ENCODE measurements around the gene CCL15. TPM values are rescaled to one million over a fixed set of nuclear protein-coding genes. Genes with fewer than 3 reads are reported as not detected.

Gene CCL15
- total and polyA plus RNA-seq, 2 experiments from 2014 or later = 32.0 to 39.0 TPM

GRCh38 chr17:35991075-35991474 lies 10.3 kb downstream of the CCL15 start:
- DNase-seq (ENCODE audit: low spot score) = peak; percentile 71
- Histone ChIP-seq H3K4me1 (ENCODE audit: insufficient read depth) (peaks cover 11% of the 10 kb centered on the region), H3K27ac (peak overlapping the region; percentile 86), H4K20me1 (ENCODE audit: insufficient read depth, poor library complexity, severe bottlenecking) (no peaks in the 10 kb centered on the region), H3K27me3 (no peaks in the 10 kb centered on the region), H3K9me3 (ENCODE audit: low read depth) (no peaks in the 10 kb centered on the region), H3K36me3 (replicated peaks; ENCODE audit: insufficient read depth, low read depth) (no peaks in the 10 kb centered on the region), H3K4me3 (no peak overlapping the region), H3K4me2 (peak overlapping the region; percentile 1), H2AFZ (no peak overlapping the region), H3K9me2 (replicated peaks; ENCODE audit: insufficient read depth) (no peaks in the 10 kb centered on the region), H3K79me2 (peaks cover 8% of the 10 kb centered on the region)
- 62% methylated on average over 2 of the region's 2 CpGs for WGBS (ENCODE audit: low lambda C conversion rate, missing lambda C conversion rate)
- TF ChIP-seq EZH2 (IDR thresholded peaks at IDR 0.05; ENCODE audit: borderline replicate concordance) (no peak), EZH2phosphoT487 (IDR thresholded peaks at IDR 0.05; ENCODE audit: low read depth, severe bottlenecking, unreplicated experiment) (no peak), CTCF (IDR thresholded peaks at IDR 0.05; ENCODE audit: poor library complexity) (no peak)

GRCh38 chr17:35988164-35988563 lies 13.2 kb downstream of the CCL15 start:
- no peak for DNase-seq (ENCODE audit: low spot score)
- Histone ChIP-seq H3K4me3 (no peak overlapping the region), H3K79me2 (no peaks in the 10 kb centered on the region), H3K4me2 (no peak overlapping the region), H3K27ac (no peak overlapping the region), H3K9me2 (replicated peaks; ENCODE audit: insufficient read depth) (no peaks in the 10 kb centered on the region), H3K27me3 (no peaks in the 10 kb centered on the region), H3K4me1 (ENCODE audit: insufficient read depth) (peaks cover 11% of the 10 kb centered on the region), H4K20me1 (ENCODE audit: insufficient read depth, poor library complexity, severe bottlenecking) (no peaks in the 10 kb centered on the region), H3K9me3 (ENCODE audit: low read depth) (no peaks in the 10 kb centered on the region), H3K36me3 (replicated peaks; ENCODE audit: insufficient read depth, low read depth) (no peaks in the 10 kb centered on the region), H2AFZ (no peak overlapping the region)
- TF ChIP-seq EZH2phosphoT487 (IDR thresholded peaks at IDR 0.05; ENCODE audit: low read depth, severe bottlenecking, unreplicated experiment) (no peak), CTCF (IDR thresholded peaks at IDR 0.05; ENCODE audit: poor library complexity) (no peak), EZH2 (IDR thresholded peaks at IDR 0.05; ENCODE audit: borderline replicate concordance) (no peak)

- H3K4me3 ChIP-seq = no peak within 1 kb of the TSS
- H3K36me3 ChIP-seq (replicated peaks; ENCODE audit: insufficient read depth, low read depth) = no peaks in the 10 kb centered on the region
- no peaks in the 10 kb centered on the region for H3K79me2 ChIP-seq
- no peaks in the 10 kb centered on the region for H3K9me2 ChIP-seq (replicated peaks; ENCODE audit: insufficient read depth)
- H3K27me3 ChIP-seq = no peaks in the 10 kb centered on the region
- TF ChIP-seq CTCF (IDR thresholded peaks at IDR 0.05; ENCODE audit: poor library complexity) = no peak
- TF ChIP-seq EZH2 (IDR thresholded peaks at IDR 0.05; ENCODE audit: borderline replicate concordance) = no peak
- H3K27ac ChIP-seq = no peak within 1 kb of the TSS
- no peaks in the 10 kb centered on the region for H4K20me1 ChIP-seq (ENCODE audit: insufficient read depth, poor library complexity, severe bottlenecking)
- H3K9me3 ChIP-seq (ENCODE audit: low read depth) = no peaks in the 10 kb centered on the region
- H3K4me1 ChIP-seq (ENCODE audit: insufficient read depth) = peaks cover 8% of the 10 kb centered on the region
- no peak within 1 kb of the TSS for H2AFZ ChIP-seq
- DNase-seq (ENCODE audit: low spot score) = no peak
- no peak within 1 kb of the TSS for H3K4me2 ChIP-seq
- 100% methylated on average over 1 of the region's 1 CpG for WGBS (ENCODE audit: low lambda C conversion rate, missing lambda C conversion rate)
Observed at GRCh38 chr17:35986643-35987042, 14.7 kb downstream of the CCL15 start, which contains the start of gene CCL14. Gene CCL14, minus strand, starts transcription at chr17:35986729. Its CDS starts 80 bp downstream, at chr17:35986649.

- no peak overlapping the region for H2AFZ ChIP-seq
- H3K9me3 ChIP-seq (ENCODE audit: low read depth) = no peaks in the 10 kb centered on the region
- H3K36me3 ChIP-seq (replicated peaks; ENCODE audit: insufficient read depth, low read depth) = no peaks in the 10 kb centered on the region
- TF ChIP-seq EZH2 (IDR thresholded peaks at IDR 0.05; ENCODE audit: borderline replicate concordance) = no peak
- no peak for TF ChIP-seq CTCF (IDR thresholded peaks at IDR 0.05; ENCODE audit: poor library complexity)
- TF ChIP-seq EZH2phosphoT487 (IDR thresholded peaks at IDR 0.05; ENCODE audit: low read depth, severe bottlenecking, unreplicated experiment) = no peak
- no peaks in the 10 kb centered on the region for H3K4me1 ChIP-seq (ENCODE audit: insufficient read depth)
- no peak overlapping the region for H3K4me3 ChIP-seq
- WGBS (ENCODE audit: low lambda C conversion rate, missing lambda C conversion rate) = 97% methylated on average over 6 of the region's 6 CpGs
- no peaks in the 10 kb centered on the region for H3K9me2 ChIP-seq (replicated peaks; ENCODE audit: insufficient read depth)
- DNase-seq (ENCODE audit: low spot score) = no peak
- H3K27me3 ChIP-seq = no peaks in the 10 kb centered on the region
- H4K20me1 ChIP-seq (ENCODE audit: insufficient read depth, poor library complexity, severe bottlenecking) = no peaks in the 10 kb centered on the region
- H3K27ac ChIP-seq = no peak overlapping the region
- no peaks in the 10 kb centered on the region for H3K79me2 ChIP-seq
- no peak overlapping the region for H3K4me2 ChIP-seq
Observed at GRCh38 chr17:35984140-35984539, 17.2 kb downstream of the CCL15 start.
